Astrocyte (in vitro differentiated cells and primary cell): ENCODE results near the gene PLCH1. TPM values are rescaled to one million over a fixed set of nuclear protein-coding genes. Genes with fewer than 3 reads are reported as not detected.

ENCODE experiments used
- DNase-seq: peaks from one replicate; pipeline ENCODE4 v3.0.0-alpha.2; 2010; ENCODE audit warnings: low read depth
- FAIRE-seq: peaks from 2 replicates; lab custom pipeline; 2011; peaks lifted over from hg19 to GRCh38; lab: Jason Lieb, UNC
- H2AFZ ChIP-seq: 2 replicates; pipeline ENCODE4 v1.6.0; 2012; ENCODE audit warnings: low read depth, low read length, inconsistent platforms
- H3K27ac ChIP-seq: 2 replicates; pipeline ENCODE4 v1.5.1; 2011; ENCODE audit warnings: low read depth, low read length, inconsistent platforms
- H3K27me3 ChIP-seq: 2 replicates; pipeline ENCODE4 v1.6.0; 2011; ENCODE audit warnings: low read length, inconsistent platforms; ENCODE audit not compliant: insufficient read depth
- H3K36me3 ChIP-seq: 2 replicates; pipeline ENCODE4 v1.5.1; 2011; ENCODE audit warnings: low read length, inconsistent platforms; ENCODE audit not compliant: insufficient read depth
- H3K4me1 ChIP-seq: 2 replicates; pipeline ENCODE4 v1.5.1; 2011; ENCODE audit warnings: low read length, inconsistent platforms; ENCODE audit not compliant: insufficient read depth
- H3K4me2 ChIP-seq: 2 replicates; pipeline ENCODE4 v1.6.0; 2012; ENCODE audit warnings: low read length, inconsistent platforms
- H3K4me3 ChIP-seq: 2 replicates; pipeline ENCODE4 v1.5.1; 2011; ENCODE audit warnings: low read depth, mild to moderate bottlenecking, low read length, inconsistent platforms; ENCODE audit not compliant: insufficient read depth
- H3K79me2 ChIP-seq: 2 replicates; pipeline ENCODE4 v1.6.0; 2012; ENCODE audit warnings: mild to moderate bottlenecking, low read length, inconsistent platforms; ENCODE audit not compliant: insufficient read depth
- H3K9ac ChIP-seq: 2 replicates; pipeline ENCODE4 v1.6.0; 2012; ENCODE audit warnings: mild to moderate bottlenecking, low read length, inconsistent platforms
- H3K9me3 ChIP-seq: 2 replicates; pipeline ENCODE4 v1.5.1; 2012; ENCODE audit warnings: low read depth, mild to moderate bottlenecking, low read length, inconsistent platforms; ENCODE audit not compliant: insufficient read depth
- H4K20me1 ChIP-seq: 2 replicates; pipeline ENCODE4 v1.6.0; 2012; ENCODE audit warnings: low read length, inconsistent platforms; ENCODE audit not compliant: insufficient read depth
- H3K27ac Mint-ChIP-seq: one replicate; pipeline ENCODE4 v1.8.0; 2021; ENCODE audit warnings: mild to moderate bottlenecking, mixed read lengths; ENCODE audit not compliant: unreplicated experiment
- H3K27me3 Mint-ChIP-seq: one replicate; pipeline ENCODE4 v1.8.0; 2021; ENCODE audit warnings: low read depth, mixed read lengths; ENCODE audit not compliant: unreplicated experiment
- H3K36me3 Mint-ChIP-seq: one replicate; pipeline ENCODE4 v1.8.0; 2021; ENCODE audit warnings: low read depth, mixed read lengths; ENCODE audit not compliant: unreplicated experiment
- H3K4me1 Mint-ChIP-seq: one replicate; pipeline ENCODE4 v1.8.0; 2021; ENCODE audit warnings: low read depth, mixed read lengths; ENCODE audit not compliant: unreplicated experiment
- H3K4me3 Mint-ChIP-seq: one replicate; pipeline ENCODE4 v1.8.0; 2021; ENCODE audit warnings: mild to moderate bottlenecking, moderate library complexity, mixed read lengths; ENCODE audit not compliant: unreplicated experiment
- H3K9me3 Mint-ChIP-seq: one replicate; pipeline ENCODE4 v1.8.0; 2021; ENCODE audit warnings: mild to moderate bottlenecking, mixed read lengths; ENCODE audit not compliant: unreplicated experiment
- CTCF ChIP-seq: IDR thresholded peaks from 2 replicates; pipeline ENCODE4 v1.5.1; 2011; ENCODE audit warnings: low read depth, mild to moderate bottlenecking, inconsistent platforms, low read length, moderate library complexity; ENCODE audit not compliant: insufficient read depth
- EZH2 ChIP-seq: IDR thresholded peaks from 2 replicates; pipeline ENCODE4 v1.6.1; 2012; ENCODE audit warnings: mild to moderate bottlenecking, low read length, inconsistent platforms; ENCODE audit not compliant: insufficient read depth
- total RNA-seq: library from RNA; stranded (reverse); gene quantifications from 2 replicates; pipeline ENCODE4 v1.2.1, GENCODE V29; 2021

Gene PLCH1
- total RNA-seq, 1 donor from 2014 or later, result 1.2 TPM

DNA sequence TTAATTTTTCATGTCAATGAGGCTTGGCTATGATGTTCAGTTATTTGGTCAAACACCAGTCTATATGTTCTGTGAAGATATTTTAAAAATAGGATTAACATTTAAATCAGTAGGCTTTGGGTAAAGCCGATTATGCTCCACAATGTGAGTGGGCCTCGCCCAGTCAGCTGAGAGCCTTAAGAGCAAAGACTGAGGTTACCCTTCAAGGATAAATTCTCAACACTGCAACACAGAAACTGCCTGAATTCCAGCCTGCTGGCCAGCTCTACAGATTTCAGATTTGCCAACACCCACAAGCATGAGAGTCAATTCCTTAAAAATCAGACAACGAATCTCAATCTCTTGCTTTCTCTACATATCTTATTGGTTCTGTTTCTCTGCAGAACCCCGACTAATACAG is 188.3 kb downstream of the PLCH1 start:
- Mint-ChIP-seq H3K4me1 (peaks cover 41% of the 10 kb centered on the region), H3K9me3 (no peaks in the 10 kb centered on the region), H3K4me3 (no peak overlapping the region), H3K27me3 (no peaks in the 10 kb centered on the region), H3K36me3 (no peaks in the 10 kb centered on the region), H3K27ac (peak overlapping the region; percentile 70)
- H4K20me1 ChIP-seq, result no peaks in the 10 kb centered on the region
- H3K9me3 ChIP-seq, result no peaks in the 10 kb centered on the region
- no peak overlapping the region for H3K4me3 ChIP-seq
- no peak overlapping the region for H3K4me2 ChIP-seq
- FAIRE-seq, result no peak
- no peak overlapping the region for H3K27ac ChIP-seq
- no peak for TF ChIP-seq EZH2
- no peak for TF ChIP-seq CTCF
- H3K27me3 ChIP-seq, result no peaks in the 10 kb centered on the region
- H3K9ac ChIP-seq, result no peak overlapping the region
- peak; percentile 31 for DNase-seq
- H3K36me3 ChIP-seq, result no peaks in the 10 kb centered on the region
- H3K4me1 ChIP-seq, result no peaks in the 10 kb centered on the region
- no peaks in the 10 kb centered on the region for H3K79me2 ChIP-seq
- H2AFZ ChIP-seq, result no peak overlapping the region

- Mint-ChIP-seq H3K4me1 (peaks cover 39% of the 10 kb centered on the region), H3K36me3 (no peaks in the 10 kb centered on the region), H3K9me3 (no peaks in the 10 kb centered on the region), H3K4me3 (no peak overlapping the region), H3K27me3 (no peaks in the 10 kb centered on the region), H3K27ac (peak overlapping the region; percentile 70)
- no peak overlapping the region for H3K27ac ChIP-seq
- no peaks in the 10 kb centered on the region for H3K36me3 ChIP-seq
- H3K4me3 ChIP-seq, result no peak overlapping the region
- no peak for FAIRE-seq
- no peak overlapping the region for H3K9ac ChIP-seq
- no peak overlapping the region for H2AFZ ChIP-seq
- H3K4me2 ChIP-seq, result no peak overlapping the region
- H3K27me3 ChIP-seq, result no peaks in the 10 kb centered on the region
- no peaks in the 10 kb centered on the region for H4K20me1 ChIP-seq
- H3K79me2 ChIP-seq, result no peaks in the 10 kb centered on the region
- DNase-seq, result no peak
- no peaks in the 10 kb centered on the region for H3K9me3 ChIP-seq
- TF ChIP-seq EZH2 (no peak), CTCF (no peak)
- no peaks in the 10 kb centered on the region for H3K4me1 ChIP-seq
Observed at GRCh38 chr3:155555479-155556060, 189.3 kb downstream of the PLCH1 start.

GRCh38 chr3:155554777-155555451 is 190.0 kb downstream of the PLCH1 start:
- H2AFZ ChIP-seq, result no peak overlapping the region
- H3K27me3 ChIP-seq, result no peaks in the 10 kb centered on the region
- peaks cover 36% of the 10 kb centered on the region for H3K4me1 Mint-ChIP-seq
- H3K9me3 ChIP-seq, result no peaks in the 10 kb centered on the region
- no peak for FAIRE-seq
- no peaks in the 10 kb centered on the region for H3K4me1 ChIP-seq
- H3K79me2 ChIP-seq, result no peaks in the 10 kb centered on the region
- H3K36me3 Mint-ChIP-seq, result no peaks in the 10 kb centered on the region
- no peak overlapping the region for H3K27ac ChIP-seq
- H3K4me3 Mint-ChIP-seq, result no peak overlapping the region
- no peak overlapping the region for H3K4me2 ChIP-seq
- H3K9me3 Mint-ChIP-seq, result no peaks in the 10 kb centered on the region
- H3K27me3 Mint-ChIP-seq, result no peaks in the 10 kb centered on the region
- H3K4me3 ChIP-seq, result no peak overlapping the region
- no peaks in the 10 kb centered on the region for H4K20me1 ChIP-seq
- no peak for TF ChIP-seq EZH2
- TF ChIP-seq CTCF, result no peak
- no peak overlapping the region for H3K9ac ChIP-seq
- no peak for DNase-seq
- H3K27ac Mint-ChIP-seq, result peak overlapping the region; percentile 70
- H3K36me3 ChIP-seq, result no peaks in the 10 kb centered on the region
